Right ventricle myocardium inferior (tissue), 1 donor: ENCODE measurements around the gene CRYBG1. TPM values are rescaled to one million over a fixed set of nuclear protein-coding genes. Genes with fewer than 3 reads are reported as not detected.

ENCODE experiments used
- ATAC-seq: fragments of 200-7000 bp; cut with Tn5 transposase; one replicate; pipeline ENCODE4 v1.9.1; 2020; ENCODE audit warnings: mild to moderate bottlenecking, moderate library complexity
- DNase-seq: peaks from one replicate; pipeline ENCODE4 v3.0.0; 2021; ENCODE audit errors: missing footprints
- intact Hi-C: fragments of 100-400 bp; cut with DNase I; formaldehyde crosslinking; loops from one replicate; pipeline ENCODE4 v1.11.0; 2022
- total RNA-seq: library from RNA; stranded (reverse); fragmentation: NEBNext Ultra II Directional; extraction: Animal tissue kit (Norgen Biotek cat#: 25700); gene quantifications from one replicate; pipeline ENCODE4 v1.2.1, GENCODE V29; 2021
- donor health status: DM: no; HTN: yes; CAD: no; lungs with severe emphysema.

The CRYBG1 gene
- total RNA-seq, 1 donor from 2014 or later, result 1.8 TPM

DNA sequence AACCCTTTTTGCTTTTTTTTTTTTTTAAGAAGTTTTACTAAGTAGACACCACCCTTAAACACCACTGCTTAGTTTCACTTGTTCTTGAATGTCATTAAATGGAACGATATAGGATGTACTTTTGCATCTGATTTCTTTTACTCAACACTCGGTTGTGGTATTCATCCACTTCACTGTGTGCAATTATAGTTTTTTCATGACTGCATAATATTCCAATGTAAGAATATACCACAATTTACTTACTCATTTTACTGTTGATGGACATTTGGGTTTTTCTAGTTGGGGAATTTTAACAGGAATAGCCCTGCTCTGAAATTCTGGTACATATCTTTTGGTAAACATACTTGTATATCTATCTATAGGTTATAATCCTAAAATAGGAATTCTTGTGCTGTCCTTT, 238.9 kb downstream of the CRYBG1 start:
- intact Hi-C loops, result no loop called here
- ATAC-seq (no peak), DNase-seq (no peak)

DNA sequence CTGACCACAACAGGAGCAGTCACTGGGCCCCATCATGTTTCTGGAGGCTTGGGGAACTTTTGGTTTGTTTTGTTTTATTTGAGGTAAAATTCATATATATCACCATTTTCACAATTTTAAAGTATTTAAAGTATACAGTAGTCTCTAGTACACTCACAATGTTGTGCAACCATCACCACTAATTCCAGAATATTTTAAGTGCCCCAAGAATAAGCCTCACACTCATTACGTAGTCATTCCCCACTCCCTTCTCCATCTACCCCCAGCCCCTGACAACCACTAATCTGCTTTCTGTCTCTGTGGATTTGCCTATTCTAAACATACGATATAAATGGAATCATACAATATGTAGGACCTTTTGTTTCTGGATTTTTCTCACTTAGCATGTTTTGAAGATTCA, 239.8 kb downstream of the CRYBG1 start:
- ATAC-seq (no peak), DNase-seq (no peak)
- intact Hi-C loops, result no loop called here

DNA sequence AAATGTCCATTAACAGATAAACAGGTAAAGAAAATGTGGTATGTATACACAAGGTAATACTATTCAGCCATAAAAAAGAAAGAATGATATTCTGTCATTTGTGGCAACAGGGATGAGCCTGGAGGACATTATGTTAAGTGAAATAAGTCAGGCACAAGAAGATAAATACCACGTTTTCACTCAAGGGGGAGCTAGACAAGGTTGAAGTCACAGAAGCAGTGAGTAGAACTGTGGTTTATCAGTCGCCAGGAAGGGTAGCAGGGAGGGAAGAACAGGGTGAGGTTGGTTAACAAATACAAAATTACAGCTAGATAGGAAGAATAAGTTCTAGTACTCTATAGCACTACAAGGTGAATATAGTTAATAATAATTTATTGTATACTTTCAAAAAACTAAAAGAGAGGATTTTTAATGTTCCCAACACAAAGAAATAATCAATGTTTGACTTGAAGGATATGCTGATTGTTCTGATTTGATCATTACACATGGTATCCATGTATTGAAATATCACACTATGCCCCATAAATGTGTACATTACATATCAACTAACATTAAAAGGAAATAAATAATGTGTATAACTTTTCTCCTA, 247.7 kb downstream of the CRYBG1 start:
- ATAC-seq (no peak), DNase-seq (no peak)
- intact Hi-C loops, result loop anchor here (5.0 kb wide), 1 partner anchor 369 kb away; no protein-coding TSS in a partner anchor

DNA sequence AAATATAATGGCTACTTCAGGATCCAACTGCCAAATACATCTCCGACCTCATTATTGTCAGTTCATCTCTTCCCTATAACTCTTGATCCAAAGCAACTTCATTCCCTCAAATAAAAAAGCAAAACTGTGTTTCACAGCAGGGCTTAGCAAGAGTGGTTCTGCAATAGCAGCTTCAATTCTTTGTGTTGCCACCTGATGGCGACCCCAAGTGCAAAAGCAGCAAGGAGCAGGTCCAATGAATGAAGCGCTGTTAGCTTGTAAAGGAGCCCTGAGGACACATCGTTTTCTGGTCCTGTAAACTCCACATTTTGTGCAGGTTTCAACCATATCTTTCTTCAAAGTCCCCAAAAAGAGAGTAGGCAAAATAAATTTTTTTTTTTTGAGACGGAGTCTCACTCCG, 249.2 kb downstream of the CRYBG1 start:
- DNase-seq, result no peak
- intact Hi-C loops, result loop anchor here (5.0 kb wide), 1 partner anchor 368 kb away; no protein-coding TSS in a partner anchor
- no peak for ATAC-seq

DNA sequence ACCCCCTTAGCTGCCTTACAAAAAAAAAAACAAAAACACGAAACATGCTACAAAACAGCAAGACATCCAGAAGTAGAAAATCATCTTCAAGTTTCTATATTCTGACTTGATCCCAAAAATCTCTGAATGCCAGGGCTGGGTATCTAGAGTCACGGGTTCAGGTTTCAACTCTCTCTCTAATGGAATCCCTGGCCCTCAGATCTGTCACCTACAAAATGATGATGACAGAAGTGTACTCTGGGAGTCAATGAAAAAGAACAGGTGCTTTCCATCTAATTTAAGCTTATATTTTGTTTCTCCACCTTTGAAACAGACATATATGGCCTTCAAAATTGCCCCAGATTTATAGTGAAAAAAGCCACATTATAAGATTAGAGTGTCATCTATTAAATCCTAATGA, 250.5 kb downstream of the CRYBG1 start:
- intact Hi-C loops, result no loop called here
- no peak for DNase-seq
- ATAC-seq, result no peak

DNA sequence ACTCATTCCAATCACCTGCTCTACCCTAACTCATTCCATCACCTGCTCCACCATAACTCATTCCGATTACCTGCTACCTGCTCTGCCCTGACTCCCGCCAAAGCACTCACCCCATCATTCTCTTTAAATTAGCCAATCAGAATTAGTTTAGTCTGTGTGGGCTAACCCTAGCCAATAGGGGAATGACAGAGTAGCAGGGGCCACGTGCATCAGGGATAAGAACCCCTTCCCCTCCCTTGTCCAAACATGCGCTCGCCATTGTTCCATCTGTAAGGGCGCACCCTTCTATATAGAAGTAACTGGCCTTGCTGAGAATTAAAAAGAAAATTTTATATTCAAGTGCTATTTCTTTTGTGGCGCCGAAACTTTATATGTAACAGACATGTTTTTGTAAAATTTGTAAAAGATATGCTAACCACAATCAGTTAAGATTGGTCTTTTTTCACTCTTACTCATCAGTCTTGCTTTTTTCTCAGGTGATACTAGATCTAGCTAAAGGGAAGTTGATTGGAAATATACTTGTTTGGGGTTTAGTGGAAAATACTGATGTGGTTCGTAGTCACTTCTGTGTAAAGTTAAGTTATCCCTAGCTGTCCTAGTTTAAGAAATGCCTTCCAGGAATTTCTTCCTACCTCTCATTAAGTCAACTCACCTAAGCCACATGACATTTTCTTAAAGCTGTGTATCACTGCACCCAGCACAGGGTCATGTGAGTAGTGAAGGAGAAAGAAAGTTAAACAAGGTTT, 252.3 kb downstream of the CRYBG1 start:
- ATAC-seq, result no peak

DNA sequence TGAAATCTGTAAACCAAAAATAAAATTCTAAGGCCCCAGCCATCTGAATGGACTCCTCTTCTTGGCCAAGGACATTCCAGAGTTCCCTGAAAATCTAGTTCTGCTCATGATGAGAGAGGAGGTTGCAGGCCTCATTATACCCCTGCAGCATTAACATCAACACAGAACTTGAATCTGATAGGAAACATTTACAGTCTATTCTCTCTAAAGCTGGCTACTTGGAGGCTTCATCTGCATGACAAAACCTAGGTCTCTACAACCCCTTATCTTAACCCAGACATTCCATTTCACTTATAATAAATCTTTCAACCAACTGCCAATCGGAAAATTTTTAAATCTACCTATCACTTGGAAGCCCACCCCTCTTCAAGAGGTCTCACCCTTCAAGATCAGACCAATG, 253.1 kb downstream of the CRYBG1 start:
- intact Hi-C loops, result no loop called here
- DNase-seq, result no peak
- ATAC-seq, result no peak

More for the DNA sequence above, 252.3 kb downstream of the CRYBG1 start:
- DNase-seq, result no peak
- intact Hi-C loops, result no loop called here

DNA sequence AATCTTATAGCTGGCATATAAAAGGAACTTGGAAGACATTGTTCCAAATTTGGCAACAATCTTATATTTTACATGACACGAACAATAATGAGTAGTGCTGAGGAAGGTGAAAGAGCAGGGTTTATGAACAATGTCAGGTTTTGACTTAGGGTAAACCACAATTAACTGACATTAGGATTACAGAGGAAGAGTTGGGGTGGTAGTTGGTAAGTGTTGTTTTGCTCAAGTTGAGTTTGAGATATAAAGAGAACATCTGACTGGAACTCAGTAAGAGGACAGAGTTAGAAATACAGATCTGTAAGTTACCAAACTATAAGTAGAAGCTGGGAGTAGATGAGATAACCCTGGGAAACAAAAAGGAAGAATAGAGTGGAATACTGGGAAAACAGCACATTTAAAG, 253.6 kb downstream of the CRYBG1 start:
- intact Hi-C loops, result no loop called here
- ATAC-seq (no peak), DNase-seq (no peak)

DNA sequence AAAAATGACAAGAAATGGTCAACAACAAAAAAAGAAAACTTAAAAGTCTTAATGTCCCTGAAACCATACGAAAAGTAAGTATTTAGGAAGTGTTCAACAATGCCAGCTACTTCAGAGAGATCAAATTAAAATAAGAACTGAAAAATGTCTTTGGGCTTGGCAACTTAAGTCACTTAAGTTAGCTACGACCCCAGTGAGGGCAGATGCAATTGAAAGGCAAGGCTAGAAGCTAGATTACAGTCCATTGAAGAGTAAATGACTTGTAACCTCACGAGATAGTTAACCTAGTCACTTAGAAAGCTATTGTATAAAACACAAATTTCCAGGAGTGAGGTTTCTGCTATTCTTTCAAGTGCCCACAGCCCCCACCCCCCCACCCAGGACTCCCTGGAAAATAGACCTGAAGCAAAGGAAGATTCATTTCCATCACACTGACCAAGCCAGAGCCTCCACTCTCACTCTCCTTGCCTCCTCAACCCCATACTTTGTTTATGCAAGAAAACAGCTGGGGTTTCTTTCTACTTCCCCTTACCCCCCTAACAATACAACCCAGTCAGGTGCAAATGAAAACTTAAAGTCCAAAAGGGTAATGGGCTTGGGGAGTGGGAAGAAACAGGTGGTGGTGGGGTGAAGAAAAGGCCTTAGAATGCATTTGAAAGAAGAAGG, 254.2 kb downstream of the CRYBG1 start:
- no peak for ATAC-seq
- intact Hi-C loops, result no loop called here
- DNase-seq, result no peak

DNA sequence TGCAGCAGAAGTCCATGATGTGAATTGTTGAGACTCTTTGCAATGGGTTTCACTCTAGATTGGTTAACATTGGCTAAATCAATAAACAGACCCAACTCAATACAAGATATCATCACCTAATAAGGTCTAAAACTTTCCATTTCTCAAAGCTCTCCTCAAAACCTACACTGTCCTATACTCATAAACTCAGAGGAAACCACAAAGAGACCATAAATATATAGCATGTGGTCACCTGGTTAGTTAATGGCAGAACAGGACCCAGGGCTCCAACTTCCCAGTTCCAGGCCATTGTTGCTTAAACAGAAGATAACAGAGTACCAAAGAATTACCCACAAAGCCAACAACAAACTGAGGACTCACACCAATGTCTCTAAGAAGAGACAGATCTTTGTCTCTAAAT, 256.8 kb downstream of the CRYBG1 start:
- ATAC-seq, result no peak
- DNase-seq, result no peak
- intact Hi-C loops, result no loop called here

DNA sequence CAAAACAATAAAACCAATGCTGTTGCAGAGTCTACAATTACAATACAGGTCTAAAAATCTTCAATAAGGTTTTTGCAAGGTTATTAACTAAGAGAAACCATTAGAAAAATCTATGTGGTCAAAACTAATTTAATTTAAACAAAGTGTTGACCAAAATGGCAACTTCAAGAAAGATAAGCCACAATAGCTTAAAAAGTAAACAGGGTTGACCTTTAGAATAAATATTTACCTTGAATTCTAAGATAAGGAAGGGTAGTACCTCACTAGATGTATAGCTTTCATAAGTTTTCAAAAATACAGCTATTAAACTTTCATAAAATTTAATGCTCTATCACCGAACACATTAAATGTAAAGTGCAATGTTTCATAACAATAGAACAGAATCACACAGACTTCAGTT, 257.3 kb downstream of the CRYBG1 start:
- DNase-seq, result no peak
- ATAC-seq, result no peak
- intact Hi-C loops, result no loop called here

DNA sequence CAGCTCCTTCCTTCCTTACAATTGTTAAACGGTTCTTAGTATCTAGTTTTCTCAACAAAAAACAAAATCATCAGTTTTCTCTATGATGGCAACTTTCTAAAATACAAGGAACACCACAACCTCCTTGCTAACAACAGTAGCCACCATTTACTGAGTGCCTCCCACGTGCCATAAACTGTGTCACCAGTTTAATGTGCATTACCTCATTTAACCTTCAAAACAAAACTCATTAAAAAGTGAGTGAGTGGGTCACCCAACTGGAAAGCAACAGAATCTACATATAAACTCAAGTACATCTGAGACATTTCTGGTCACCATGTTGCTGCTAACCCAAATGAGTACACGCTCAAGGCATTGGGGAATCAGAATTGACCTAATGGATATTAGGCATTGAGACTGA, 257.8 kb downstream of the CRYBG1 start:
- ATAC-seq (no peak), DNase-seq (no peak)
- intact Hi-C loops, result no loop called here

DNA sequence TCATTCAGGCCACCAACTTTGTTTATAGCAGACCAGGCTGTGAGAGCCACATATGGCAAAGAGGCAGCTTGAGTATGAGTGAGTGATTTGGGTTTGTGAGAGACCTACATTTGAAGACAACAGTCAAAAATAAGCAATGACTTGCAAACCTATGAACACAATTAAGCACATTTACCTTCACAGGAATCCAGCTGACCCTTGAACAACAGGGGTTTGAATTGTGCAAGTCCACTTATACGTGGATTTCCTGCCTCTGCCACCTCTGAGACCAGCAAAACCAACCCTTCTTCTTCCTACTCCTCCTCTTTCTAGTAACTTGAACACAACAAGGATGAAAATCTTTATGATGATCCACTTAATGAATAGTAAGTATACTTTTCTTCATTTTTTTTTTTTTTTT, 258.7 kb downstream of the CRYBG1 start:
- DNase-seq (no peak), ATAC-seq (no peak)
- intact Hi-C loops, result no loop called here

DNA sequence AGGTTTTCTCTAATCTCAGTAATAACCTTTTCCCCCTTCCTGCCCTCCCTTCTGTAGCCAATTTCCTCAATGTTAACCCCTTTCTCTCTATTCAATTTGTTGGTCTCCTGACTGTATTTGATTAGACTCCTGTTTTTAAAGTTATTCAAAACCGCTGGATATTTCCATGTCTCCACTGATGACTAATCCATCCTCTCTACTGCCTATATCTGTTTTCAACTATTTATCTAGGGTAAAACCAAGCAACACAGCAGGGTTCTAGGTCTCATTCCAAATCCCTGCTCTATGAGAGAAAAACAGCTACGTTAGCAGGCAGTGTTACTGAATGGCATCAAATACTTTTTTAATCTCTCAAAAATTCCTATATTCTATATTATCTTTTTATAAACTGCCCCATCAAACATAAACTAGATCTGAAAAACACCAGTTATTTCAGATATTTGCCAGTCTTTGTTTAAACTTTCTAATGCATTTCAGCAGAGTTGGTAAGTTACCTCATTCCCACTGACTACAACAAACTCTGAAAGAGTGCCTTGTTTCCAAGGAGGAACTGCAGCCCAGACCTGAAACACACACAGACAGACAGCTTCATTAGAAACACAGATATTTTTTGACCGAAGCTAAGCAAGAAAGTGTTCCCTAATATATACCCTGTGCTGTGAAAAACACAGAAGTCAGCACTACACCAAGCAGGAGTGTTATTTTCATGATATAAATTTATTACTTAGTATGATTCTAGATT, 260.6 kb downstream of the CRYBG1 start:
- intact Hi-C loops, result no loop called here
- ATAC-seq, result no peak
- no peak for DNase-seq

Other genes with a start within 250 kb of the CRYBG1 start
- 19.2 TPM for gene ATG5, start 35.0 kb upstream of the CRYBG1 start, total RNA-seq